Renal cortical epithelial cell (primary cell): Measurements from ENCODE around the gene HTT. TPM values are rescaled to one million over a fixed set of nuclear protein-coding genes. Genes with fewer than 3 reads are reported as not detected.

Source experiments
- DNase-seq: peaks from one replicate; pipeline ENCODE4 v3.0.0-alpha.2; 2011; ENCODE audit warnings: low read depth
- total RNA-seq: library from RNA; depleted of rRNA; stranded (reverse); fragments of >200 nt; gene quantifications from 2 replicates; pipeline ENCODE4 v1.2.3, GENCODE V29; 2014

HTT gene
- total RNA-seq: 91.8 and 102 TPM in 2 replicates

GRCh38 chr4:3074078-3074845, at the start of gene HTT, which contains the start of gene HTT-AS:
HTT (plus strand) TSS chr4:3074681; CDS start chr4:3074826, 145 bp downstream.
HTT-AS (minus strand) TSS chr4:3074538.
- peak; percentile 84 for DNase-seq

GRCh38 chr4:3025881-3026280, 48.6 kb upstream of the HTT start:
- DNase-seq: no peak

- no peak for DNase-seq
Observed at GRCh38 chr4:3026540-3026939, 47.9 kb upstream of the HTT start.

- DNase-seq: no peak
Observed at GRCh38 chr4:3029464-3029863, 45.0 kb upstream of the HTT start.

- no peak for DNase-seq
Observed at GRCh38 chr4:3030566-3031356, 43.7 kb upstream of the HTT start.

GRCh38 chr4:3031357-3032082, 43.0 kb upstream of the HTT start:
- DNase-seq: no peak

GRCh38 chr4:3034231-3034630, 40.2 kb upstream of the HTT start:
- no peak for DNase-seq

GRCh38 chr4:3035249-3035648, 39.2 kb upstream of the HTT start:
- no peak for DNase-seq

GRCh38 chr4:3035674-3036073, 38.8 kb upstream of the HTT start:
- no peak for DNase-seq

GRCh38 chr4:3036131-3036952, 38.1 kb upstream of the HTT start:
- DNase-seq: no peak

GRCh38 chr4:3037957-3038461, 36.5 kb upstream of the HTT start:
- DNase-seq: no peak

GRCh38 chr4:3039706-3040366, 34.6 kb upstream of the HTT start:
- DNase-seq: no peak

- no peak for DNase-seq
Observed at GRCh38 chr4:3040452-3041191, 33.9 kb upstream of the HTT start.

GRCh38 chr4:3041192-3042142, 33.0 kb upstream of the HTT start:
- peak; percentile 23 for DNase-seq

- DNase-seq: no peak
Observed at GRCh38 chr4:3042226-3042625, 32.3 kb upstream of the HTT start.

GRCh38 chr4:3043282-3044020, 31.0 kb upstream of the HTT start:
- DNase-seq: no peak

GRCh38 chr4:3044870-3045819, 29.3 kb upstream of the HTT start:
- DNase-seq: no peak
